Natural killer cell (primary cell): Measurements from ENCODE around the gene GPR3. TPM values are rescaled to one million over a fixed set of nuclear protein-coding genes. Genes with fewer than 3 reads are reported as not detected.
A peak's percentile ranks its signal among the peaks of the same experiment; 100 is the strongest.

Experiments used
- ATAC-seq, 3 donors: fragments of 150-1000 bp in 2 of 3; fragments of 200-7000 bp in 1 of 3; cut with Tn5 transposase; 1 replicate in 1 of 3; 2 replicates in 2 of 3; pipeline ENCODE4 v1.10.0; 2021; ENCODE audit warnings: mild to moderate bottlenecking in 2 of 3, moderate library complexity in 2 of 3
- DNase-seq, 2 donors: peaks; one replicate each; pipeline versions ENCODE4 v3.0.0 to v3.0.0-alpha.2; 2013 to 2021; ENCODE audit warnings: mixed read lengths in 1 of 2
- H3K27ac ChIP-seq: one replicate; pipeline ENCODE4 v1.5.1; 2013; ENCODE audit warnings: mild to moderate bottlenecking, low read length
- H3K27me3 ChIP-seq: one replicate; pipeline ENCODE4 v1.6.1; 2013; ENCODE audit warnings: low read length; ENCODE audit not compliant: control insufficient read depth, insufficient read depth
- H3K36me3 ChIP-seq: one replicate; pipeline ENCODE4 v1.6.1; 2013; ENCODE audit warnings: low read length; ENCODE audit not compliant: control insufficient read depth, insufficient read depth
- H3K4me1 ChIP-seq: one replicate; pipeline ENCODE4 v1.6.1; 2013; ENCODE audit warnings: low read length; ENCODE audit not compliant: control insufficient read depth, insufficient read depth
- H3K4me3 ChIP-seq: one replicate; pipeline ENCODE4 v1.5.1; 2013; ENCODE audit warnings: low read length
- H3K9me3 ChIP-seq: one replicate; pipeline ENCODE4 v1.6.1; 2013; ENCODE audit warnings: low read length; ENCODE audit not compliant: control insufficient read depth, insufficient read depth
- H3K27ac Mint-ChIP-seq, 2 donors: one replicate each; pipeline ENCODE4 v1.8.0; 2022; ENCODE audit warnings: mild to moderate bottlenecking in 2 of 2, mixed read lengths in 2 of 2, moderate library complexity in 1 of 2
- H3K27me3 Mint-ChIP-seq, 2 donors: one replicate each; pipeline ENCODE4 v1.8.0; 2022; ENCODE audit warnings: low read depth in 2 of 2, mixed read lengths in 2 of 2
- H3K36me3 Mint-ChIP-seq: one replicate; pipeline ENCODE4 v1.8.0; 2022; ENCODE audit warnings: mixed read lengths
- H3K4me1 Mint-ChIP-seq, 2 donors: one replicate each; pipeline ENCODE4 v1.8.0; 2022; ENCODE audit warnings: mixed read lengths in 2 of 2
- H3K4me3 Mint-ChIP-seq: one replicate; pipeline ENCODE4 v1.8.0; 2022; ENCODE audit warnings: mild to moderate bottlenecking, moderate library complexity, mixed read lengths
- H3K9me3 Mint-ChIP-seq, 2 donors: one replicate each; pipeline ENCODE4 v1.8.0; 2022; ENCODE audit warnings: mixed read lengths in 2 of 2
- WGBS: methylation state at CpG from one replicate; pipeline ENCODE4 v1.1.7; 2013; ENCODE audit warnings: missing lambda C conversion rate; ENCODE audit not compliant: insufficient coverage; 5-methylcytosine and 5-hydroxymethylcytosine counted together
- intact Hi-C: fragments of 100-400 bp; cut with micrococcal nuclease; formaldehyde crosslinking; loops from one replicate; pipeline ENCODE4 v1.14.2; 2022
- total RNA-seq, 4 donors: library from RNA; stranded (reverse); fragments of 120-200 nt in 1 of 4; gene quantifications; one replicate each; pipeline versions ENCODE4 v1.2.3 to v1.2.4, GENCODE V29; 2013 to 2022
- TF ChIP-seq, protein P1 (sequence below): fragments of 200-600 bp; IDR thresholded peaks from one replicate; pipeline ENCODE4 v1.8.0; 2022; ENCODE audit warnings: antibody characterized with exemption

The GPR3 gene
- total RNA-seq, 3 donors from 2014 or later (not counting 1 experiment from before 2014, with no cell fraction given) = 0.39 to 0.87 (median 0.60) TPM

DNA sequence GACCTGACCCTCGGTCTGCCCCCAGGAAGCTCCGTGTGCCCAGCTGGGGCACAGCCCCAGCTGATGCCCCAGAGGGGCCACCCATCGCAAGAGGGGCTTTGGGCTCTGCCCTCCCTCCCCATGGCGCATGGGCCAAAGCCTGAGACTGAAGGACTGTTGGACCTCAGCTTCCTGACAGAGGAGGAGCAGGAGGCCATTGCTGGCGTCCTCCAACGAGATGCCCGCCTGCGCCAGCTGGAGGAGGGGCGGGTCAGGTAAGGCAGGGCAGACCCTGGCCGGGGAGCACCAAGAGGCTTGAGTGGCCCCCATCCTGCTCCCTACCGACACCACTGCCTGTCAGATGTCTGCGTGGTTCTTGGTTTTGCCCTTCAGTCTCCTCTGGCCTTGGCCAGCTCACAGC, 47.1 kb upstream of the GPR3 start:
- H3K9me3 Mint-ChIP-seq = no peaks in the 10 kb centered on the region
- intact Hi-C loops = loop anchor here (10.0 kb wide), 1 partner anchor 650 kb away; the partner anchor contains the start of gene ARID1A
- TF ChIP-seq, protein P1, sequence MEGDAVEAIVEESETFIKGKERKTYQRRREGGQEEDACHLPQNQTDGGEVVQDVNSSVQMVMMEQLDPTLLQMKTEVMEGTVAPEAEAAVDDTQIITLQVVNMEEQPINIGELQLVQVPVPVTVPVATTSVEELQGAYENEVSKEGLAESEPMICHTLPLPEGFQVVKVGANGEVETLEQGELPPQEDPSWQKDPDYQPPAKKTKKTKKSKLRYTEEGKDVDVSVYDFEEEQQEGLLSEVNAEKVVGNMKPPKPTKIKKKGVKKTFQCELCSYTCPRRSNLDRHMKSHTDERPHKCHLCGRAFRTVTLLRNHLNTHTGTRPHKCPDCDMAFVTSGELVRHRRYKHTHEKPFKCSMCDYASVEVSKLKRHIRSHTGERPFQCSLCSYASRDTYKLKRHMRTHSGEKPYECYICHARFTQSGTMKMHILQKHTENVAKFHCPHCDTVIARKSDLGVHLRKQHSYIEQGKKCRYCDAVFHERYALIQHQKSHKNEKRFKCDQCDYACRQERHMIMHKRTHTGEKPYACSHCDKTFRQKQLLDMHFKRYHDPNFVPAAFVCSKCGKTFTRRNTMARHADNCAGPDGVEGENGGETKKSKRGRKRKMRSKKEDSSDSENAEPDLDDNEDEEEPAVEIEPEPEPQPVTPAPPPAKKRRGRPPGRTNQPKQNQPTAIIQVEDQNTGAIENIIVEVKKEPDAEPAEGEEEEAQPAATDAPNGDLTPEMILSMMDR = no peak
- no peaks in the 10 kb centered on the region for H3K9me3 ChIP-seq
- peak overlapping the region; percentile 34 to 62 for H3K27ac Mint-ChIP-seq
- H3K36me3 ChIP-seq = peaks cover 25% of the 10 kb centered on the region
- WGBS = 90% methylated on average over 12 of the region's 12 CpGs
- peaks cover 64% of the 10 kb centered on the region for H3K4me1 ChIP-seq
- no peaks in the 10 kb centered on the region for H3K27me3 Mint-ChIP-seq
- no peak for DNase-seq
- no peaks in the 10 kb centered on the region for H3K27me3 ChIP-seq
- H3K4me3 ChIP-seq = no peak overlapping the region
- no peak for ATAC-seq
- H3K4me1 Mint-ChIP-seq = peaks cover 49 to 64% of the 10 kb centered on the region in 2 donors
- peak overlapping the region; percentile 72 for H3K4me3 Mint-ChIP-seq
- no peak overlapping the region for H3K27ac ChIP-seq
- H3K36me3 Mint-ChIP-seq = no peaks in the 10 kb centered on the region

DNA sequence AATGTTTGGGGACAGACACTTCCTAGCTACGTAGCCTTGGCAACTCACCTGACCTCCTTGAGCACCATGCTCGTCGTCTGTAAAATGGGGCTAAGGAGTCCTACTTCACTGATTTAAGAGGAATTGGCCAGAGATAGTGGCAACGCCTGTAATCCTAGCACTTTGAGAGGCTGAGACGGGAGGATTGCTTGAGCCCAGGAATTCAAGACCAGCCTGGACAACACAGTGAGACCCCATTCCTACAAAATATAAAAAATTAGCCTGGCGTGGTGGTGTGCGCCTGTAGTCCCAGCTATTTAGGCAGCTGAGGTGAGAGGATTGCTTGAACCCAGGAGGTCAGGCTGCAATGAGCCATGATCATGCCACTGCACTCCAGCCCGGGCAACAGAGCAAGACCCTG, 46.1 kb upstream of the GPR3 start:
- H3K27ac Mint-ChIP-seq = peak overlapping the region; percentile 3 to 29
- no peak overlapping the region for H3K27ac ChIP-seq
- TF ChIP-seq, protein P1 = no peak
- no peaks in the 10 kb centered on the region for H3K27me3 ChIP-seq
- no peaks in the 10 kb centered on the region for H3K9me3 Mint-ChIP-seq
- DNase-seq = no peak
- peak overlapping the region; percentile 41 for H3K4me3 Mint-ChIP-seq
- H3K9me3 ChIP-seq = no peaks in the 10 kb centered on the region
- H3K4me1 ChIP-seq = peaks cover 55% of the 10 kb centered on the region
- H3K36me3 ChIP-seq = peaks cover 35% of the 10 kb centered on the region
- no peak for ATAC-seq
- 96% methylated on average over 7 of the region's 8 CpGs for WGBS
- no peak overlapping the region for H3K4me3 ChIP-seq
- intact Hi-C loops = loop anchor here (10.0 kb wide), 1 partner anchor 652 kb away; the partner anchor contains the start of gene ARID1A
- no peaks in the 10 kb centered on the region for H3K36me3 Mint-ChIP-seq
- no peaks in the 10 kb centered on the region for H3K27me3 Mint-ChIP-seq
- H3K4me1 Mint-ChIP-seq = peaks cover 44 to 58% of the 10 kb centered on the region in 2 donors

DNA sequence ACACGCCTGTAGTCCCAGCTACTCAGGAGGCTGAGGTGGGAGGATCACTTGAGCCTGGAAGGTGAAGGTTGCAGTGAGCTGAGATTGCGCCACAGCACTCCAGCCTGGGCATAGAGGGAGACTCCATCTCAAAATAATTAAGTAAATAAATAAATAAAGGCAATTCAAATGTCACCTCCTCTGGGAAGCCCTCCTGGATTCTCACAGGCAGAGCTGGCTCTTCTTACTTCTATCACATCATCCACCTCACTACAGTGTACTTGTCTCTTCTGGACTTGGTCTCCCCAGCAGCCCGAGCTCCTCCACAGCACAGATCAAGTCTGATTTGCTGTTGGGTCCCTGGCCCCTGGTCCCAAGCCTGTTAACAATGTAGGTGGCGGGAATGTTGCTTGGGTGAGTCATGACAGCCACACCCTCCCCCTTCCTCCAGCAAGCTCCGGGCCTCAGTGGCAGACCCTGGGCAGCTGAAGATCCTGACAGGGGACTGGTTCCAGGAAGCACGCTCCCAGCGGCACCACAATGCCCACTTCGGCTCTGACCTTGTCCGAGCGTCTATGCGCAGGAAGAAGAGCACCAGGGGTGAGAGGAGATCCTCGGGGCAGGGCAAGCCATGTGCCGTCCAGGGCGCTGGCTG, 45.3 kb upstream of the GPR3 start:
- TF ChIP-seq, protein P1 = no peak
- Mint-ChIP-seq H3K4me3 (no peak overlapping the region), H3K36me3 (no peaks in the 10 kb centered on the region), H3K27ac (peak overlapping the region; percentile 31 to 68), H3K9me3 (no peaks in the 10 kb centered on the region), H3K27me3 (no peaks in the 10 kb centered on the region), H3K4me1 (peaks cover 36 to 50% of the 10 kb centered on the region in 2 donors)
- peaks cover 40% of the 10 kb centered on the region for H3K36me3 ChIP-seq
- H3K27ac ChIP-seq = no peak overlapping the region
- 95% methylated on average over 12 of the region's 14 CpGs for WGBS
- H3K9me3 ChIP-seq = no peaks in the 10 kb centered on the region
- ATAC-seq = no peak
- H3K4me1 ChIP-seq = peaks cover 47% of the 10 kb centered on the region
- intact Hi-C loops = loop anchor here (10.0 kb wide), 1 partner anchor 652 kb away; the partner anchor contains the start of gene ARID1A
- no peak overlapping the region for H3K4me3 ChIP-seq
- DNase-seq = no peak
- H3K27me3 ChIP-seq = no peaks in the 10 kb centered on the region
